ENCODE results near the gene ARHGAP11B.
"Not testable (repeated sequence)": the region's sequence is repeated elsewhere in the genome, so short reads cannot be mapped to it uniquely, and the experiment has no call there.

- TF ChIP-seq CTCF, POLR2A (IDR thresholded peaks at IDR 0.05): not testable (repeated sequence)
Observed at GRCh38 chr15:30580716-30581115, 45.2 kb upstream of the ARHGAP11B start.

All from esophagus squamous epithelium (tissue), 4 donors.